Hematopoietic multipotent progenitor cell treated with erythropoietin and hydrocortisone succinate and interleukin-3 and kit ligand, for 15 days (in vitro differentiated cells): Measurements from ENCODE around the gene DMC1.
A peak's percentile ranks its signal among the peaks of the same experiment; 100 is the strongest.
"Not testable (repeated sequence)": the region's sequence is repeated elsewhere in the genome, so short reads cannot be mapped to it uniquely, and the experiment has no call there.

ENCODE experiments used
- DNase-seq: peaks from one replicate; pipeline ENCODE4 v3.0.0-alpha.2; 2015; ENCODE audit warnings: low spot score

DMC1 gene

GRCh38 chr22:38569972-38570778, at the start of gene DMC1:
DMC1 (minus strand) TSS chr22:38570183; CDS start chr22:38568256, 1,927 bp downstream.
- peak; percentile 87 for DNase-seq

GRCh38 chr22:38618682-38619081, 48.7 kb upstream of the DMC1 start:
- DNase-seq, result no peak

GRCh38 chr22:38618258-38618657, 48.3 kb upstream of the DMC1 start:
- DNase-seq, result no peak

GRCh38 chr22:38615064-38615405, 45.1 kb upstream of the DMC1 start:
- DNase-seq, result not testable (repeated sequence)

GRCh38 chr22:38614332-38615063, 44.5 kb upstream of the DMC1 start:
- DNase-seq, result no peak

- no peak for DNase-seq
Observed at GRCh38 chr22:38613588-38613987, 43.6 kb upstream of the DMC1 start.

- DNase-seq, result no peak
Observed at GRCh38 chr22:38612217-38613006, 42.4 kb upstream of the DMC1 start.

- DNase-seq, result no peak
Observed at GRCh38 chr22:38611559-38611958, 41.6 kb upstream of the DMC1 start.

GRCh38 chr22:38610234-38610633, 40.3 kb upstream of the DMC1 start:
- no peak for DNase-seq

- DNase-seq, result no peak
Observed at GRCh38 chr22:38608992-38609750, 39.2 kb upstream of the DMC1 start.

- no peak for DNase-seq
Observed at GRCh38 chr22:38607680-38608079, 37.7 kb upstream of the DMC1 start.

- no peak for DNase-seq
Observed at GRCh38 chr22:38602166-38602565, 32.2 kb upstream of the DMC1 start.

- no peak for DNase-seq
Observed at GRCh38 chr22:38601221-38601764, 31.3 kb upstream of the DMC1 start.

- DNase-seq, result no peak
Observed at GRCh38 chr22:38599466-38599865, 29.5 kb upstream of the DMC1 start.

- DNase-seq, result not testable (repeated sequence)
Observed at GRCh38 chr22:38582923-38583322, 12.9 kb upstream of the DMC1 start.

- no peak for DNase-seq
Observed at GRCh38 chr22:38578505-38578904, 8.5 kb upstream of the DMC1 start.

GRCh38 chr22:38572065-38572464, 2.1 kb upstream of the DMC1 start:
- DNase-seq, result peak; percentile 58

GRCh38 chr22:38570779-38571364, 889 bp upstream of the DMC1 start:
- no peak for DNase-seq

GRCh38 chr22:38569181-38569971, 607 bp downstream of the DMC1 start:
- no peak for DNase-seq

- no peak for DNase-seq
Observed at GRCh38 chr22:38567531-38568285, 2.3 kb downstream of the DMC1 start.
